Measurements from ENCODE around the gene GNAT1. TPM values are rescaled to one million over a fixed set of nuclear protein-coding genes. Genes with fewer than 3 reads are reported as not detected.
"Not testable (repeated sequence)": the region's sequence is repeated elsewhere in the genome, so short reads cannot be mapped to it uniquely, and the experiment has no call there.

Gene GNAT1
- total RNA-seq, 1 experiment from 2014 or later, result not detected

GRCh38 chr3:50237133-50237651, 45.8 kb downstream of the GNAT1 start:
- Histone ChIP-seq H3K9me3 (no peaks in the 10 kb centered on the region), H3K27me3 (no peaks in the 10 kb centered on the region), H3K4me3 (peak overlapping the region; percentile 62), H3K36me3 (no peaks in the 10 kb centered on the region)
- peak; percentile 38 for DNase-seq

DNA sequence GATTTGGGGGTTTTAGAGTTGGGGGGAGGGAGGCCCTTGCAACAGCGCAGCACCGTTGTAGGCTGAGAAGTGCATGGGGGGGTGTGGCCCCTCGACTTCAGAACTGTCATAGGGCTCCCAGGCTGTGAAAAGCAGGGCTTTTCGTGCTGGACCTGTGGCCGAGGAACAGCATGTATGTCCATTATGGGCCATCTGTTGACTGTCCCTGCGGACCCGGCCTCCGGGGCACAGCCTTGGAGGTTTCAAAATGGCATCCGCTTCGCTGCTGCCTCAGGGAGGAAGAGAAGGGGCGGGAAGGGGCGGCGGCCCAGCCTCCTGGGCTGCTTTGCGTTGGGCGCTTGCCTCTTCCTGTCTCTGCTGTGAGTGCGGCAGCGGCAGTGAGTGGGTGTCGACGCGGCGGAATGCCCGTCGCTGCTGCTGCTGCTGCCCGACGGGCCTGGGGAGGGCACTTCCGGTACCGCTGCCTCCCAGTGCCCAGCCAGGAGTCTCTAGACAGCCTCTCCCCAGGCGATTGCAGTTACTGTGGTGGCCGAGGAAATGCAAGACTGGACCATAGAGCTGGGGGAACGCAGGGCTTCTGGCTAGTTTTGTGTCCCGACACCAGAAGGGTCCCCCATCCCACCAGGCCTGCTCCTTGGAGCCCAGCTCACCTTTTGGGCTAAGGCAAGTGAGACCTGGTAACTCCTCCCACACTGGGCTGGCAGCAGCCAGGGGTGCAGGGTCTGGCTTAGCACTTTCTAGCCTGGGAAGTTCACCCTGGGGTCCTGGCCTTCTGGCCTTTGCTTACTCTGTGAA, 46.5 kb downstream of the GNAT1 start:
- Histone ChIP-seq H3K27me3 (no peaks in the 10 kb centered on the region), H3K36me3 (no peaks in the 10 kb centered on the region), H3K9me3 (no peaks in the 10 kb centered on the region), H3K4me3 (peak overlapping the region; percentile 62)
- peak; percentile 89 for DNase-seq

DNA sequence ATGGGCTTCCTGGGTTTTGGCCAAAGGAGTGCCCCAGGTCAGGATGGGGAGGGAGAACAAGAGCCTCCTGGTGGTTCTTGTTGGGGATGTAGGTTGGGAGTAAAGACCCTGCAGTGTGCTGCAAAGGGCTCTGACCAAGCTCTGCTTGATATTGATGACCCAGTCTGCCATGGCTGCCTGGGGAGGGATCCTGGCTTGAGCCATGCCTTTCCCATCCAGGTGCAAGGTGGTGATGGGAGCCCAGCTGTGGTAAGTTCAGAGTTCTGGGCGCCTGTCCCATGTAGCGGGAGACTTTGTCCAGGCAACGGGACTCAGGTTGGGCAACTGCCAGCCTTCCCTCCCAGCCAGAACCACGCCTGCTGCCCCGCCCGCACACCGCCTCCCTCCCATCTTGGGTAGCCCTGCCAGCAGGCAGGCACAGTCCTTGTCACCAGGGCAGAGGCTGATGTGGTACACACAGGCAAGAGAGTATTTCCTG, 47.2 kb downstream of the GNAT1 start:
- peak overlapping the region; percentile 62 for H3K4me3 ChIP-seq
- no peaks in the 10 kb centered on the region for H3K27me3 ChIP-seq
- DNase-seq, result peak; percentile 62
- no peaks in the 10 kb centered on the region for H3K36me3 ChIP-seq
- H3K9me3 ChIP-seq, result no peaks in the 10 kb centered on the region

DNA sequence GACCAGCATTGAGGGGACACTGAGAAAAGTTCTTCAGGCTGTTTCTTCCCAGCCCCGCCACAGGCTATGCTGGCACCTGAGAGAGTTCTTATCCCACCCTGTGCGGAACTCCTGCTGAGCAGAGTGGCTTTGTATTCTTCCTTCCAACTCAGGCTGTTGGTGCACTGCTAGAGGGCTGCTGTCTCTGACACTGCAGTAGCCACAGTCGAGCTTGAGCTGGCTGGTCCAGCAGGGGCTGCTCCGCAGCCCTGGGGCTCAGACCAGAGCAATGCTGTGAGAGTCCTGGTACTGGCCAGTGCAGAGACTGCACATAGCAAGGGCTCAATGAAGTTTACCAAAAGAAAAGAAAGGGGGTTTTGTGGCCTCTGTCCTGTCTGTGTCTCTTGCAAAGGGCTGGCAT, 48.2 kb downstream of the GNAT1 start:
- Histone ChIP-seq H3K9me3 (no peaks in the 10 kb centered on the region), H3K27me3 (no peaks in the 10 kb centered on the region), H3K4me3 (no peak overlapping the region), H3K36me3 (no peaks in the 10 kb centered on the region)
- no peak for DNase-seq

DNA sequence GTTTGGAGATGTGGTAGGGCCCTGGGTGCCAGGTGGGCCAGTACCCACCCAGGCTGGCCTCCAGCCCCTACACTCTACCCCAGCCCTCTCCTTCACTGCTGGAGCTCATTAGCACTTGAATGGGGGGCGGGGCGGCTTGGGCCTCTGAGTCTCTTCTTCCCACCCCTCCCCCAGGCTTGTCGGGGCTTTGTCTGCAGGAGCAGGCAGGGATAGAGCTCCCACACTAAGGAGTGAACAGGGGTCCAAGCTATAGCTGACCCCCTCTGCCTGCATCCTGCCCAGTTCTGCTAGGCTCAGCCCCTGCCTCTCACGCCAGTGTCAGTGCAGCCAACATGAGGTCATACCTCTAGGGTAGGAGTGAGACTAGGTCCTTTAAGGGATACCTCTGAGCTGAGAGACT, 49.8 kb downstream of the GNAT1 start:
- no peaks in the 10 kb centered on the region for H3K27me3 ChIP-seq
- no peaks in the 10 kb centered on the region for H3K9me3 ChIP-seq
- DNase-seq, result no peak
- no peak overlapping the region for H3K4me3 ChIP-seq
- no peaks in the 10 kb centered on the region for H3K36me3 ChIP-seq

DNA sequence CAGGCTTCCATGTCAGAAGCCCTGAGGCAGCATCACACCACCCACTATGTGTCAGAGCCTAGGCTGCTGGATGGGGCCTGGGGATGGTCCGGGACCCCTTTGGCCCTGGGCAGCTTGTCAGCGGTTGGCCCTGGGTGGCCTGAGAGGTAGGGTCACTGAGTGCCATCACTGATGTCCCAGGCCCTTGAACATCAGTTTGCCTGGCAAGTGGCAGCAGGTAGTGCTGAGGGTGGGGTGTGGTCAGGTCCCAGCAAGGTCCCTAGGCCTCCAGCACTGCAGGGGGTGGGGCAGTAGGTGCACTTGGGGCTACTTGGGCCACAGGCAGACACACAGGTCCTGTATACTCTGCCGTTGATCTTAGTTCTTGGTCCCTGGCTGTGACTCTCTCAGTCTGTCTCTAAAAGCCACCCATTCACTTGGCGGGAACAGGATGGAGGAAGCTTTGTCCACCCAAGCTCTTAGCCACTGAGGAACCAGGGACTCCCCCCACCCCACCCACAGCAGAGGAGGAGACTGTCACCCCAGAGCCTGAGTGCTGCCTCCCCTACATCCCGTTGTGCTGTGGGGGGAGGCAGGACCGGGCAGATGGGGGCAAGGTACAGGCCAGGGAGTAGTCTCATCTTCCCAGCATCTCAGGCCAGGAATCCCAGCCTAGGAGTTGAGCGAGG, 50.4 kb downstream of the GNAT1 start:
- no peak overlapping the region for H3K4me3 ChIP-seq
- no peaks in the 10 kb centered on the region for H3K27me3 ChIP-seq
- H3K9me3 ChIP-seq, result no peaks in the 10 kb centered on the region
- H3K36me3 ChIP-seq, result no peaks in the 10 kb centered on the region
- no peak for DNase-seq

DNA sequence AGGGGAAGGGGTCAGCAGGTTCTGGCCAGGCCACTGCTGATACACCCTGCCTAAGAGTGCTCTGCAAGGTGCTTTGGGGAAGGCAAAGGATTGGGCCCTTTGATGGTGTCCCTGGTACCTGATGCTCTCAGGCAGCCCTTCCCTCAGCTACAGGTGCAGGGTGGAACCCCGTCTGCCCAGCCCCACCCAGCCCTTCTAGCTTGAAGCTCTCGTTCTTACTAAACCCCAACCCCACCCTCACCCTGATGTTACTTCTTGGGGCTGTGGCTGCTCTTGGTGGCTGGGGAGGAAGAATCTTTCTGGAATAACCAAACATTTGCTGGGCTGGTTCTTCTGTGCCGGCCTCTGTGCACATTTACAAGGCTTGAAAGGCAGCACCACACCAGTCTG, 51.0 kb downstream of the GNAT1 start:
- DNase-seq, result no peak
- Histone ChIP-seq H3K4me3 (no peak overlapping the region), H3K36me3 (no peaks in the 10 kb centered on the region; the same call in 1 of the 2 replicates), H3K27me3 (no peaks in the 10 kb centered on the region), H3K9me3 (no peaks in the 10 kb centered on the region)

- H3K27me3 ChIP-seq, result no peaks in the 10 kb centered on the region
- peaks cover 5% of the 10 kb centered on the region; the same call in 1 of the 2 replicates for H3K36me3 ChIP-seq
- no peaks in the 10 kb centered on the region for H3K9me3 ChIP-seq
- DNase-seq, result no peak
- H3K4me3 ChIP-seq, result no peak overlapping the region
Measured at GRCh38 chr3:50242851-50243542, 51.6 kb downstream of the GNAT1 start.

DNA sequence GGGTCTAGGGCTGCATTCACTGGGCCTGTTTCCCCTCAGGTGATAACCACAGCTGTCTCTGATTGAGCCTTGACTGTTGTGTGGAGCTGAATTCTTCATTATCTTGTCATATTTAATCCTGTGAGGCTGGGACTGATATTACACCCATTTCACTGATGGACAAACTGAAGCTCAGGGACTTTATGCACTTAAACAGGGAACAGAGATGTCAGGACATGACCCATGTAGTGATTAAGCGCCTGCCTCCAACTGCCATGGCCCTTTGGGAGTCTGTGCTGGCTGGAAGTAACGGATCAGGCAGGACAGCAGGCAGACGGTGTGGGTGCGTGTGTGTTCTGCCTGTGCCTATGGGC, 52.1 kb downstream of the GNAT1 start:
- Histone ChIP-seq H3K27me3 (no peaks in the 10 kb centered on the region), H3K9me3 (no peaks in the 10 kb centered on the region), H3K4me3 (no peak overlapping the region), H3K36me3 (peaks cover 5% of the 10 kb centered on the region; the same call in 1 of the 2 replicates)
- no peak for DNase-seq

DNA sequence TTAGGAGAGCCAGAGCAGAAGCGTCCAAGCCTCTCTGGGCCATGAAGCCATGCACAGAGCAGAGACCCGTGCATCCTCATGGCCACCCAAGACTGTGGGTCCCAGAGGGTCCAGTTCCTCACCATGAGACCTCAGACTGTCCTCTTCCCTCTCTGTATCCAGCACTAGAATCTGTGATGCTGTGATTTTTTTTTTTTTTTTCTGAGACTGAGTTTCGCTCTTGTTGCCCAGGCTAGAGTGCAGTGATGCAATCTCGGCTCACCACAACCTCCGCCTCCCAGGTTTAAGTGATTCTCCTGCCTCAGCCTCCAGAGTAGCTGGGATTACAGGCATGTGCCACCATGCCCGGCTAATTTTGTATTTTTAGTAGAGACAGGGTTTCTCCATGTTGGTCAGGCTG, 53.4 kb downstream of the GNAT1 start:
- not testable (repeated sequence) for H3K9me3 ChIP-seq, H3K4me3 ChIP-seq, DNase-seq, H3K27me3 ChIP-seq, H3K36me3 ChIP-seq

DNA sequence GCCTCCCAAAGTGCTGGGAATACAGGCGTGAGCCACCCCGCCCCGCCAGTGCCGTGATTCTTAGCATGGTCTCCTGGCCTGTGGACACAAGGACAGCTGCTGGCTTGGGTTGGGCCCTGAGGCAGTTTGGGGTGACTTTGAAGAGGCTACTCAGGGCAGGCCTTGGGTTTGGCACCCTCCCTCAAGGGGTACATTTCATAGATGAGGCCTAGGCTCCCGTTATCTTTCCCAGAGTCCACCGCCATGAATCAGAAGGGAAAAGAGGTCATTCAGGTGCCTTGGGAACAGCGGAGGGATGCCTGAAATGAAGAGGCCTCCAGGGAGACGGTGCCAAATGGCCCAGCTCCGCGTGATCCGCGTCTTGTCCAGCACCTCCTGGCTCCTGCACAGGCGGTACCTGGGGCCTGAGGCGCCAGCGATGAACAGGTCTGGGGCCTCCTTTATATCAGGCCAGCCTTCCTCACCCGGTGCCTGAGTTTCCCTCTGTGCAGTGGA, 53.9 kb downstream of the GNAT1 start:
- Histone ChIP-seq H3K9me3 (no peaks in the 10 kb centered on the region), H3K36me3 (peaks cover 5% of the 10 kb centered on the region; the same call in 1 of the 2 replicates), H3K27me3 (no peaks in the 10 kb centered on the region), H3K4me3 (no peak overlapping the region; the same call in 1 of the 2 replicates)
- no peak for DNase-seq

DNA sequence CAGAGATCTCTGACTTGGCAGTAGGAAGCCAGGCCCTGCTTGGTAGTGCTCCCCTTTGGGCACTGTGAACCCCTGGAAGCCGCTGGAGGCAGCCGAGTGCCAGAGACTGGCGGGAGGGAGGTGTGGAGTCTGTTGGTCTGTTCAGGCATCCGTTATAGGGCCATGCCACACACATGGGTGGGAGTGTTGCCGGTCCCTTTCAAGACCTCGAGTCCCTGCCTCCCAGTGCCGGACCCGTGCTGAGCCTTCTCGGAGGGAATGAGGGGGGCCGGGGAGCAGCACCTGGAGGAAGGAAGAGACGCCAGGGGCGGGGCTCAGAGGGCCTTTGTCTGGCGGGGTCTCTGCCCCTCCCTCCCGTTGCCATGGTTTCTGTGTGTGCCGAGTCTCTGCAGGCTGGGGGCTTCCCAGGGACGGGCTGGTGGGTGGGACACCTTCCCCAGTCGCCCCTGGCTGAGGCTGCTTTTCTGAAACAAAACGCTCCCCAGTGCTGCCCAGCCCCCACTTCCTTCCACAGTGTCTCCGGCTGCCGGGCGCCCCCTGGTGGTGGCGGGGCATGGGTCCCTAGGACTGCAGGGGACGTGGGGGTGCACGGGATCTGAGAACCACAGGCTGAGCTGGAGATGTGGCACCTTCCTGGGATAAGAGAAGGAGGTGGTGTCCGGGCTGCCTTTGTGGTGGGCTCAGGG, 54.6 kb downstream of the GNAT1 start:
- no peaks in the 10 kb centered on the region for H3K27me3 ChIP-seq
- peak; percentile 83 for DNase-seq
- no peaks in the 10 kb centered on the region for H3K9me3 ChIP-seq
- H3K4me3 ChIP-seq, result peak overlapping the region; percentile 35
- H3K36me3 ChIP-seq, result peaks cover 5% of the 10 kb centered on the region; the same call in 1 of the 2 replicates

GRCh38 chr3:50246517-50246954, 55.1 kb downstream of the GNAT1 start:
- Histone ChIP-seq H3K36me3 (peaks cover 5% of the 10 kb centered on the region; the same call in 1 of the 2 replicates), H3K4me3 (peak overlapping the region; percentile 35), H3K27me3 (no peaks in the 10 kb centered on the region), H3K9me3 (no peaks in the 10 kb centered on the region)
- peak; percentile 93 for DNase-seq
